Hepatocyte (in vitro differentiated cells): ENCODE data around the gene SELENOV.

Experiments used
- EZH2 ChIP-seq: fragments of 200-600 bp; sonication (generic); IDR thresholded peaks from 2 replicates; pipeline ENCODE4 v1.6.1; 2016; ENCODE audit warnings: antibody characterized with exemption, mild to moderate bottlenecking, borderline replicate concordance
- TF ChIP-seq, protein P1 (sequence below): fragments of 200-600 bp; sonication (generic); IDR thresholded peaks from 2 replicates; pipeline ENCODE4 v1.5.1; 2016; ENCODE audit warnings: antibody characterized with exemption, mild to moderate bottlenecking; ENCODE audit not compliant: poor library complexity

DNA sequence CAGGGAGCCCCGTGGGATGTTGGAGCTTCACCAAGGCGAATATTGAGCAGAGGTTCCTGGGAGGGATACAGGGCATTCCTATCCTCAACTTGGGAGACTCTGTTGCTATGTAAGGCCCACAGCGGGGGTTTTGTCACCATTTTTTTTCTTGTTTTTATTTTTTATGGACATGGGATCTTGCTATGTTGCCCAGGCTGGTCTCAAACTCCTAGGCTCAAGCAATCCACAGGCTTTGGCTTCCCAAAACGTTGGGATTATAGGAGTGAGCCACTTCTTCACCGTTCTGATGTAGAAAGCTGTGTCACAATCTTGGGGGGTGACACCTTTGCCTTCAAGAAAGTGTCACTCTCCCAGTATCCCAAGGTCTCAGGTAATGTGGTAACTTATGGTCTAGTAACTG is 13.6 kb upstream of the SELENOV start:
- TF ChIP-seq, protein P1, sequence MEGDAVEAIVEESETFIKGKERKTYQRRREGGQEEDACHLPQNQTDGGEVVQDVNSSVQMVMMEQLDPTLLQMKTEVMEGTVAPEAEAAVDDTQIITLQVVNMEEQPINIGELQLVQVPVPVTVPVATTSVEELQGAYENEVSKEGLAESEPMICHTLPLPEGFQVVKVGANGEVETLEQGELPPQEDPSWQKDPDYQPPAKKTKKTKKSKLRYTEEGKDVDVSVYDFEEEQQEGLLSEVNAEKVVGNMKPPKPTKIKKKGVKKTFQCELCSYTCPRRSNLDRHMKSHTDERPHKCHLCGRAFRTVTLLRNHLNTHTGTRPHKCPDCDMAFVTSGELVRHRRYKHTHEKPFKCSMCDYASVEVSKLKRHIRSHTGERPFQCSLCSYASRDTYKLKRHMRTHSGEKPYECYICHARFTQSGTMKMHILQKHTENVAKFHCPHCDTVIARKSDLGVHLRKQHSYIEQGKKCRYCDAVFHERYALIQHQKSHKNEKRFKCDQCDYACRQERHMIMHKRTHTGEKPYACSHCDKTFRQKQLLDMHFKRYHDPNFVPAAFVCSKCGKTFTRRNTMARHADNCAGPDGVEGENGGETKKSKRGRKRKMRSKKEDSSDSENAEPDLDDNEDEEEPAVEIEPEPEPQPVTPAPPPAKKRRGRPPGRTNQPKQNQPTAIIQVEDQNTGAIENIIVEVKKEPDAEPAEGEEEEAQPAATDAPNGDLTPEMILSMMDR, result no peak
- no peak for TF ChIP-seq EZH2
